Measurements from ENCODE around the gene SLC4A7. TPM values are rescaled to one million over a fixed set of nuclear protein-coding genes. Genes with fewer than 3 reads are reported as not detected.

Gene SLC4A7
- total RNA-seq, 5 donors from 2014 or later (not counting 1 experiment from before 2014, with no cell fraction given) = 47.4 to 66.4 (median 55.5) TPM

- Mint-ChIP-seq H3K36me3 (peaks cover 5% of the 10 kb centered on the region), H3K4me3 (no peak overlapping the region), H3K27me3 (no peaks in the 10 kb centered on the region), H3K27ac (no peak overlapping the region), H3K9me3 (peaks cover 3 to 7% (median 5%) of the 10 kb centered on the region in 3 donors), H3K4me1 (no peaks in the 10 kb centered on the region)
- Histone ChIP-seq H3K4me1 (ENCODE audit: control insufficient read depth in 1 of 2, extremely low read depth in 1 of 2, insufficient read depth in 2 of 2, low read length in 2 of 2) (no peaks in the 10 kb centered on the region), H3K36me3 (ENCODE audit: control insufficient read depth in 2 of 2, extremely low read depth in 1 of 2, insufficient read depth in 1 of 2, low read length in 1 of 2) (no peaks in the 10 kb centered on the region), H3K27ac (ENCODE audit: low read length) (no peak overlapping the region), H3K9me3 (no peaks in the 10 kb centered on the region), H3K4me3 (ENCODE audit: control insufficient read depth in 1 of 2, extremely low read depth in 1 of 2, low read length in 1 of 2) (no peak overlapping the region), H3K27me3 (replicated peaks in 1 of 2; ENCODE audit: control insufficient read depth in 2 of 2, extremely low read depth in 1 of 2, insufficient read depth in 2 of 2, low read length in 1 of 2) (no peaks in the 10 kb centered on the region)
- ATAC-seq (replicated peaks in 1 of 4) (no peak), DNase-seq (no peak)
- WGBS (ENCODE audit: insufficient coverage) = 53% methylated on average over 2 of the region's 2 CpGs
- ChIA-PET POLR2A (no interaction called here), CTCF (no interaction called here)
Observed at GRCh38 chr3:27324686-27325085, 159.5 kb downstream of the SLC4A7 start.

GRCh38 chr3:27323087-27323570 is 161.1 kb downstream of the SLC4A7 start:
- no peak overlapping the region for H3K4me3 ChIP-seq (ENCODE audit: control insufficient read depth in 1 of 2, extremely low read depth in 1 of 2, low read length in 1 of 2)
- ChIA-PET POLR2A (no interaction called here), CTCF (no interaction called here)
- no peaks in the 10 kb centered on the region for H3K4me1 ChIP-seq (ENCODE audit: control insufficient read depth in 1 of 2, extremely low read depth in 1 of 2, insufficient read depth in 2 of 2, low read length in 2 of 2)
- no peaks in the 10 kb centered on the region for H3K9me3 ChIP-seq
- peaks cover 0 to under 1% (median under 1%) of the 10 kb centered on the region in 3 donors for H3K9me3 Mint-ChIP-seq
- H3K36me3 Mint-ChIP-seq = no peaks in the 10 kb centered on the region
- H3K36me3 ChIP-seq (ENCODE audit: control insufficient read depth in 2 of 2, extremely low read depth in 1 of 2, insufficient read depth in 1 of 2, low read length in 1 of 2) = no peaks in the 10 kb centered on the region
- H3K27ac ChIP-seq (ENCODE audit: low read length) = no peak overlapping the region
- no peaks in the 10 kb centered on the region for H3K27me3 ChIP-seq (replicated peaks in 1 of 2; ENCODE audit: control insufficient read depth in 2 of 2, extremely low read depth in 1 of 2, insufficient read depth in 2 of 2, low read length in 1 of 2)
- no peak overlapping the region for H3K27ac Mint-ChIP-seq
- H3K4me1 Mint-ChIP-seq = no peaks in the 10 kb centered on the region
- ATAC-seq (replicated peaks in 1 of 4) = no peak
- WGBS (ENCODE audit: insufficient coverage) = no CpG with 5 or more reads among the region's 3 CpGs
- no peaks in the 10 kb centered on the region for H3K27me3 Mint-ChIP-seq
- DNase-seq = no peak
- H3K4me3 Mint-ChIP-seq = no peak overlapping the region

Other genes with a start within 250 kb of the SLC4A7 start
- gene NEK10, start 115.0 kb downstream of the SLC4A7 start, total RNA-seq = 1 to 10 TPM in 3 of 5 donors, under 1 TPM in 2; 0.73 to 2.2 (median 1.2) TPM
- gene EOMES, start 237.9 kb upstream of the SLC4A7 start, total RNA-seq = 10 to 100 TPM in 3 of 5 donors, 1 to 10 TPM in 2; 6.2 to 22.8 (median 14.4) TPM

All from T-cell (primary cell).